ENCODE results near the gene UBASH3A. TPM values are rescaled to one million over a fixed set of nuclear protein-coding genes. Genes with fewer than 3 reads are reported as not detected.

UBASH3A gene
- total and polyA plus RNA-seq, 2 donors (not counting 1 experiment from before 2014, with no cell fraction given) = 0.12 to 0.33 TPM

DNA sequence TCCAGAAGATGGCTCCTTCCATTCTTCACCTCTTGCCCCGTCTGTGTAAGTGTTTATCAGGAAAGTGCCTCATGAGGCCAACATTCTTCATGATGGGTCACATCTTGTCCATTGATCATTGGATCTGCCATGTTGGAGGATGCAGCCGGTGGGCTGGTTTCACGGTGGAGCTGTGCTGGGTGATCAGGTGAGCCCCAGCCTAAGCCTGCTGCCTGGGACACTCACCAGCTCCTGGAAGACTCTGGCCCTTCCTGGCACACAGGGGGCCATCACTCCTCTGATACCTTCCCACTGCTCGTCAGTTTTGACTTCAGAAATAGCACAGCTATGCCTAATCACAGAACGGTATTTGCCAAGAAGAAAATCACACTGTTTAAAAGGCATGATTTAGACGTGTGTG is 38.3 kb downstream of the UBASH3A start:
- Histone ChIP-seq H3K4me2 (replicated peaks; ENCODE audit: low read depth, low read length, poor library complexity, severe bottlenecking) (no peak overlapping the region), H3K9me3 (ENCODE audit: control extremely low read depth in 1 of 3, control insufficient read depth in 2 of 3, insufficient read depth in 1 of 3, low read length in 2 of 3) (peaks cover 0 to 6% (median 3%) of the 10 kb centered on the region in 3 donors), H3K27ac (ENCODE audit: low read length in 2 of 2) (no peak overlapping the region), H3K9ac (ENCODE audit: low read length) (no peak overlapping the region), H2AFZ (ENCODE audit: insufficient read depth, low read depth, low read length, poor library complexity, severe bottlenecking) (no peak overlapping the region), H3K4me3 (ENCODE audit: control extremely low read depth in 1 of 5, extremely low read depth in 1 of 5, insufficient read depth in 1 of 5, low read depth in 2 of 5, low read length in 4 of 5) (no peak overlapping the region), H3K79me2 (ENCODE audit: control insufficient read depth, insufficient read depth, low read length) (no peaks in the 10 kb centered on the region), H3K27me3 (replicated peaks in 1 of 4; ENCODE audit: control extremely low read depth in 1 of 4, control insufficient read depth in 3 of 4, insufficient read depth in 4 of 4, low read length in 3 of 4) (peaks cover 0 to 18% (median 0%) of the 10 kb centered on the region in 4 experiments), H4K20me1 (ENCODE audit: control insufficient read depth, insufficient read depth, low read length, poor library complexity, severe bottlenecking) (no peaks in the 10 kb centered on the region), H3K36me3 (replicated peaks in 1 of 2; ENCODE audit: control extremely low read depth in 1 of 2, control insufficient read depth in 1 of 2, extremely low read depth in 1 of 2, insufficient read depth in 2 of 2, low read length in 1 of 2) (no peaks in the 10 kb centered on the region), H3K4me1 (ENCODE audit: control insufficient read depth in 2 of 2, insufficient read depth in 2 of 2, low read length in 2 of 2) (no peaks in the 10 kb centered on the region)
- ChIA-PET CTCF (interaction anchor here (0.9 to 1.1 kb wide), 2 partner anchors 94 to 183 kb away, joined by 3 to 4 read pairs; no protein-coding TSS in a partner anchor), POLR2A (no interaction called here)
- Mint-ChIP-seq H3K27me3 (peaks cover 20% of the 10 kb centered on the region), H3K4me3 (no peak overlapping the region), H3K9me3 (ENCODE audit: insufficient read depth) (peaks cover 3% of the 10 kb centered on the region), H3K27ac (no peak overlapping the region), H3K4me1 (peaks cover 3% of the 10 kb centered on the region)
- ATAC-seq (ENCODE audit: low read depth) = no peak
- no peak for DNase-seq
- 78% methylated on average over 5 of the region's 6 CpGs for WGBS (ENCODE audit: insufficient coverage)
- TF ChIP-seq, protein P1, sequence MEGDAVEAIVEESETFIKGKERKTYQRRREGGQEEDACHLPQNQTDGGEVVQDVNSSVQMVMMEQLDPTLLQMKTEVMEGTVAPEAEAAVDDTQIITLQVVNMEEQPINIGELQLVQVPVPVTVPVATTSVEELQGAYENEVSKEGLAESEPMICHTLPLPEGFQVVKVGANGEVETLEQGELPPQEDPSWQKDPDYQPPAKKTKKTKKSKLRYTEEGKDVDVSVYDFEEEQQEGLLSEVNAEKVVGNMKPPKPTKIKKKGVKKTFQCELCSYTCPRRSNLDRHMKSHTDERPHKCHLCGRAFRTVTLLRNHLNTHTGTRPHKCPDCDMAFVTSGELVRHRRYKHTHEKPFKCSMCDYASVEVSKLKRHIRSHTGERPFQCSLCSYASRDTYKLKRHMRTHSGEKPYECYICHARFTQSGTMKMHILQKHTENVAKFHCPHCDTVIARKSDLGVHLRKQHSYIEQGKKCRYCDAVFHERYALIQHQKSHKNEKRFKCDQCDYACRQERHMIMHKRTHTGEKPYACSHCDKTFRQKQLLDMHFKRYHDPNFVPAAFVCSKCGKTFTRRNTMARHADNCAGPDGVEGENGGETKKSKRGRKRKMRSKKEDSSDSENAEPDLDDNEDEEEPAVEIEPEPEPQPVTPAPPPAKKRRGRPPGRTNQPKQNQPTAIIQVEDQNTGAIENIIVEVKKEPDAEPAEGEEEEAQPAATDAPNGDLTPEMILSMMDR (IDR thresholded peaks at IDR 0.05) = no peak
- TF ChIP-seq EZH2 (IDR thresholded peaks at IDR 0.05; ENCODE audit: borderline replicate concordance, insufficient read depth, low read depth, low read length, poor library complexity, severe bottlenecking) = no peak
- intact Hi-C loops (cut with micrococcal nuclease) = no loop called here

DNA sequence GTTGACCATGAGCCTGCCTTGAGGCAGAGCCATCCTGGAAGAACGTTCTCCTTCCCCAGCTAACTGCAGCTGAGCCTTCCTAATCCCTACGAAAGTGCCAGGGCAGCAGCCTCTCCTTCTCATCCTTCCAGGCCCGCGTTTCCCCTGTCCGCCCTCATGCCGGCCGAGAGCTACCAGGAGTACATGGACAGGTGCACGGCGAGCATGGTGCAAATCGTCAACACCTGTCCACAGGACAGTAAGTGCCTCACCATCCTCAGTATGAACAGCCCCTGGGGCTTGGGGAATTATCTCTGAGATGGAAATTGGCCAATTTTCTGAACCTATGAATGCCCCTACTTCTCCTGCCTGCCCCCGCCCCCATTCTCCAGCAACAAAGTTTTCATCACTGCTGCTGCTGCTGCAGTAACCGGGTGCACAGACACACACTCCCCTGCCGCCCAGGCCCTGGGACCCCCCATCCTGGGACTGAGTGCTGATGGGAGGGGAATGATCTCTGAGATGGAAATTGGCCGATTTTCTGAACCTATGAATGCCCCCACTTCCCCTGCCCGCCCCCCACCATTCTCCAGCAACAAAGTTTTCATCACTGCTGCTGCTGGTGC is 39.6 kb downstream of the UBASH3A start:
- no peaks in the 10 kb centered on the region for H3K36me3 ChIP-seq (replicated peaks in 1 of 2; ENCODE audit: control extremely low read depth in 1 of 2, control insufficient read depth in 1 of 2, extremely low read depth in 1 of 2, insufficient read depth in 2 of 2, low read length in 1 of 2)
- CTCF ChIA-PET = interaction anchor here (1.1 kb wide), 1 partner anchor 185 kb away, joined by 3 read pairs; no protein-coding TSS in a partner anchor

More for the DNA sequence above, 39.6 kb downstream of the UBASH3A start:
- Histone ChIP-seq H2AFZ (ENCODE audit: insufficient read depth, low read depth, low read length, poor library complexity, severe bottlenecking) (no peak overlapping the region), H3K4me3 (ENCODE audit: control extremely low read depth in 1 of 5, extremely low read depth in 1 of 5, insufficient read depth in 1 of 5, low read depth in 2 of 5, low read length in 4 of 5) (no peak overlapping the region), H3K27me3 (replicated peaks in 1 of 4; ENCODE audit: control extremely low read depth in 1 of 4, control insufficient read depth in 3 of 4, insufficient read depth in 4 of 4, low read length in 3 of 4) (peaks cover 0 to 11% (median 0%) of the 10 kb centered on the region in 4 experiments), H3K4me1 (ENCODE audit: control insufficient read depth in 2 of 2, insufficient read depth in 2 of 2, low read length in 2 of 2) (no peaks in the 10 kb centered on the region), H3K9ac (ENCODE audit: low read length) (no peak overlapping the region), H3K79me2 (ENCODE audit: control insufficient read depth, insufficient read depth, low read length) (no peaks in the 10 kb centered on the region), H4K20me1 (ENCODE audit: control insufficient read depth, insufficient read depth, low read length, poor library complexity, severe bottlenecking) (no peaks in the 10 kb centered on the region), H3K4me2 (replicated peaks; ENCODE audit: low read depth, low read length, poor library complexity, severe bottlenecking) (no peak overlapping the region), H3K9me3 (ENCODE audit: control extremely low read depth in 1 of 3, control insufficient read depth in 2 of 3, insufficient read depth in 1 of 3, low read length in 2 of 3) (no peaks in the 10 kb centered on the region), H3K27ac (ENCODE audit: low read length in 2 of 2) (no peak overlapping the region)
- TF ChIP-seq, protein P1 (IDR thresholded peaks at IDR 0.05) = no peak
- TF ChIP-seq EZH2 (IDR thresholded peaks at IDR 0.05; ENCODE audit: borderline replicate concordance, insufficient read depth, low read depth, low read length, poor library complexity, severe bottlenecking) = no peak
- POLR2A ChIA-PET = interaction anchor here (0.7 kb wide), 1 partner anchor 182 kb away, joined by 3 read pairs; no protein-coding TSS in a partner anchor
- Mint-ChIP-seq H3K9me3 (ENCODE audit: insufficient read depth) (no peaks in the 10 kb centered on the region), H3K4me1 (peaks cover 3% of the 10 kb centered on the region), H3K4me3 (no peak overlapping the region), H3K27ac (no peak overlapping the region), H3K27me3 (peaks cover 14% of the 10 kb centered on the region)
- intact Hi-C loops (cut with micrococcal nuclease) = no loop called here
- no peak for DNase-seq
- WGBS (ENCODE audit: insufficient coverage) = 96% methylated on average over 11 of the region's 15 CpGs
- ATAC-seq (ENCODE audit: low read depth) = no peak

All from B cell (primary cell).